OCI-M2 (cell line): ENCODE results near the gene AFF3.
"Not testable (repeated sequence)": the region's sequence is repeated elsewhere in the genome, so short reads cannot be mapped to it uniquely, and the experiment has no call there.

ENCODE experiments used
- DNase-seq: peaks from one replicate; lab custom pipeline; 2025; ENCODE audit not compliant: unreplicated experiment; lab: John Stamatoyannopoulos, UW

AFF3 gene

GRCh38 chr2:99689145-99689742 is 453.1 kb downstream of the AFF3 start:
- no peak for DNase-seq

GRCh38 chr2:99688699-99689098 is 453.7 kb downstream of the AFF3 start:
- no peak for DNase-seq

GRCh38 chr2:99682275-99683060 is 459.9 kb downstream of the AFF3 start:
- DNase-seq, result no peak

- no peak for DNase-seq
Measured at GRCh38 chr2:99680946-99681345, 461.4 kb downstream of the AFF3 start.

GRCh38 chr2:99679518-99679917 is 462.9 kb downstream of the AFF3 start:
- DNase-seq, result no peak

GRCh38 chr2:99678625-99679024 is 463.8 kb downstream of the AFF3 start:
- no peak for DNase-seq

GRCh38 chr2:99677814-99678213 is 464.6 kb downstream of the AFF3 start:
- DNase-seq, result no peak

GRCh38 chr2:99675130-99675661 is 467.2 kb downstream of the AFF3 start:
- no peak for DNase-seq

- DNase-seq, result no peak
Measured at GRCh38 chr2:99674090-99674489, 468.3 kb downstream of the AFF3 start.

- no peak for DNase-seq
Measured at GRCh38 chr2:99672766-99673350, 469.5 kb downstream of the AFF3 start.

GRCh38 chr2:99670768-99671734 is 471.3 kb downstream of the AFF3 start:
- DNase-seq, result no peak

GRCh38 chr2:99666256-99666655 is 476.1 kb downstream of the AFF3 start:
- no peak for DNase-seq

GRCh38 chr2:99663641-99664040 is 478.7 kb downstream of the AFF3 start:
- no peak for DNase-seq

GRCh38 chr2:99662761-99663341 is 479.5 kb downstream of the AFF3 start:
- DNase-seq, result no peak

GRCh38 chr2:99661761-99662160 is 480.6 kb downstream of the AFF3 start:
- not testable (repeated sequence) for DNase-seq

- no peak for DNase-seq
Measured at GRCh38 chr2:99660616-99661406, 481.6 kb downstream of the AFF3 start.

- DNase-seq, result no peak
Measured at GRCh38 chr2:99659874-99660273, 482.5 kb downstream of the AFF3 start.

- DNase-seq, result no peak
Measured at GRCh38 chr2:99657691-99658258, 484.6 kb downstream of the AFF3 start.

- DNase-seq, result no peak
Measured at GRCh38 chr2:99656994-99657393, 485.4 kb downstream of the AFF3 start.
